GM18870 (cell line): Measurements from ENCODE around the gene RFX4.

Experiments used
- ATAC-seq: cut with Tn5 transposase; IDR thresholded peaks from one replicate; pipeline ENCODE4 v1.9.1; 2021; ENCODE audit warnings: moderate library complexity; ENCODE audit not compliant: unreplicated experiment

RFX4 gene

GRCh38 chr12:106791531-106791930 lies 208.7 kb downstream of the RFX4 start:
- no peak for ATAC-seq

- no peak for ATAC-seq
These were observed 211.6 kb downstream of the RFX4 start for GRCh38 chr12:106794369-106794768.

GRCh38 chr12:106801167-106801708 lies 218.4 kb downstream of the RFX4 start:
- no peak for ATAC-seq

GRCh38 chr12:106801830-106802533 lies 219.2 kb downstream of the RFX4 start:
- no peak for ATAC-seq

GRCh38 chr12:106804668-106805067 lies 221.9 kb downstream of the RFX4 start:
- ATAC-seq, result no peak
